CD4-positive, alpha-beta T cell treated with Interleukin-17A for 1 hour (primary cell): Measurements from ENCODE around the gene CCDC82.

Experiments used
- DNase-seq: peaks from one replicate; pipeline ENCODE4 v3.0.0-alpha.2; 2020

CCDC82 gene

DNA sequence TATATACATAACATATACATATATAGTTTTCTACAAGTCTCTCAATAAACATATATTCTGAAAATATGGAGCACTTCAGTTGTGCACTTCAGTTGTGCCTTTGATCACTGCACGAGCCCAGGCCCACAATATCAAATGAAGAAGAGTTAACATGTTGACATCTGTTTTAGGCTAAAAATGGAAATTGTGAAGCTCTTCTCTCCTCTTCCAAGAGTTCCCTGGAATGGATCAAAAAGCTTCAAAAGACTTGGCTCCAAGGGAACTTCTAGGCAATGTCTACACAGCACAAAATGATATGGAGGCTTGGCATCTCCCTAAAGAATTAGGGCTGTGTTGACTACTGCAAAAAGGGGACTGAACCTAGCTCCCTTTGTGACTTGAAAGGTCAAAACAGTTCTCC is 83.6 kb downstream of the CCDC82 start:
- no peak for DNase-seq

DNA sequence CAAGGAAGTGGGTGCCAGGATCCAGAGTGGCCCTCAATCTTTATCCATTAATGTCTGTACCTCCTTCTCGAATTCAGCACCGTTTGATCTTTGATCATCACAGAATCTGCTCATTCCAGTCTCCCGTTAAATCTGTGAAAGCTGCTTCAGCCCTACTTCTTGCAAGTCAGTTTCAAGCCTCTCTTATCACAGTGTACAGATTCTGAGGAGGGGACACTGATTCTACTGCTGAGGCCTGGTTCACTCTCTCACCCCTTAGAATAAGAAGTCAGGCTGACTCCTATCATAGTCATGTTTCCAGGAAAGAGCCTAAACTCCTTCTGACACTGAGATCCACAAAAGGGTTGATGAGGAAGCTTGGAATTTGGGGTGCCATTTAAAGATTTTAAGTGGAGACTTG is 85.7 kb downstream of the CCDC82 start:
- DNase-seq: no peak

DNA sequence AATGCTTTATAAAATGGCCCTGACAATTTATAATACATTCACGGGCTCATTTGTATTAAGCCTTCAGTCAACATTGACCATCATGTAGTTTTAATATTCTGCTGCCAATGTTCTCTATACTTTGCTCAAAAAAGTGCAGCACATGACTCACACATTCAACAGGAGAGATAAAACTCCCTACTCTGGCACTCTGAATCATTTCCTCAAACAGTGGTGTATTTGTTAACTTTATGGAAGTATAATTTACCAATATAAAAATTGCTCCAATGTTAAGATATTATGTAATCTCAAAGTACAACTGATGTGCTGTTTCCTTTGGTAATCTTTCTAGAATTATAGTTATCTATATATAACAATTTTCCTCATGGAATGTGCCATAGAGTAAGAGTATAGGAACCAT is 86.6 kb downstream of the CCDC82 start:
- DNase-seq: no peak
